Suprapubic skin (tissue), 4 donors: ENCODE measurements around the gene APH1B.

Source experiments
- EP300 ChIP-seq: sonication (generic); formaldehyde crosslinking; IDR thresholded peaks from one replicate; pipeline ENCODE4 v1.6.1; 2017; ENCODE audit warnings: antibody characterized with exemption
- POLR2A ChIP-seq, 2 donors: fragments of 450-650 bp; IDR thresholded peaks; one replicate each; pipeline ENCODE4 v1.6.1; 2017; ENCODE audit warnings: antibody characterized with exemption in 2 of 2, mild to moderate bottlenecking in 2 of 2, moderate library complexity in 2 of 2
- POLR2AphosphoS5 ChIP-seq, 3 donors: sonication (generic); formaldehyde crosslinking; IDR thresholded peaks; one replicate each; pipeline ENCODE4 v1.6.1; 2017; ENCODE audit warnings: antibody characterized with exemption in 3 of 3
- TF ChIP-seq, protein P1 (sequence below), 2 donors: fragments of 200-600 bp in 1 of 2; fragments of 450-650 bp in 1 of 2; sonication (generic) in 1 of 2; IDR thresholded peaks; one replicate each; pipeline ENCODE4 v1.5.1; 2016 to 2019; ENCODE audit warnings: antibody characterized with exemption in 2 of 2, mild to moderate bottlenecking in 1 of 2, moderate library complexity in 1 of 2

- TF ChIP-seq, protein P1, sequence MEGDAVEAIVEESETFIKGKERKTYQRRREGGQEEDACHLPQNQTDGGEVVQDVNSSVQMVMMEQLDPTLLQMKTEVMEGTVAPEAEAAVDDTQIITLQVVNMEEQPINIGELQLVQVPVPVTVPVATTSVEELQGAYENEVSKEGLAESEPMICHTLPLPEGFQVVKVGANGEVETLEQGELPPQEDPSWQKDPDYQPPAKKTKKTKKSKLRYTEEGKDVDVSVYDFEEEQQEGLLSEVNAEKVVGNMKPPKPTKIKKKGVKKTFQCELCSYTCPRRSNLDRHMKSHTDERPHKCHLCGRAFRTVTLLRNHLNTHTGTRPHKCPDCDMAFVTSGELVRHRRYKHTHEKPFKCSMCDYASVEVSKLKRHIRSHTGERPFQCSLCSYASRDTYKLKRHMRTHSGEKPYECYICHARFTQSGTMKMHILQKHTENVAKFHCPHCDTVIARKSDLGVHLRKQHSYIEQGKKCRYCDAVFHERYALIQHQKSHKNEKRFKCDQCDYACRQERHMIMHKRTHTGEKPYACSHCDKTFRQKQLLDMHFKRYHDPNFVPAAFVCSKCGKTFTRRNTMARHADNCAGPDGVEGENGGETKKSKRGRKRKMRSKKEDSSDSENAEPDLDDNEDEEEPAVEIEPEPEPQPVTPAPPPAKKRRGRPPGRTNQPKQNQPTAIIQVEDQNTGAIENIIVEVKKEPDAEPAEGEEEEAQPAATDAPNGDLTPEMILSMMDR (IDR thresholded peaks at IDR 0.05) = no peak
- TF ChIP-seq POLR2AphosphoS5 (IDR thresholded peaks at IDR 0.05) (no peak), POLR2A (IDR thresholded peaks at IDR 0.05) (no peak), EP300 (no peak)
These were observed 58.3 kb downstream of the APH1B start for GRCh38 chr15:63335543-63336240.
